ENCODE results near the gene TMEM45A.

TMEM45A gene

DNA sequence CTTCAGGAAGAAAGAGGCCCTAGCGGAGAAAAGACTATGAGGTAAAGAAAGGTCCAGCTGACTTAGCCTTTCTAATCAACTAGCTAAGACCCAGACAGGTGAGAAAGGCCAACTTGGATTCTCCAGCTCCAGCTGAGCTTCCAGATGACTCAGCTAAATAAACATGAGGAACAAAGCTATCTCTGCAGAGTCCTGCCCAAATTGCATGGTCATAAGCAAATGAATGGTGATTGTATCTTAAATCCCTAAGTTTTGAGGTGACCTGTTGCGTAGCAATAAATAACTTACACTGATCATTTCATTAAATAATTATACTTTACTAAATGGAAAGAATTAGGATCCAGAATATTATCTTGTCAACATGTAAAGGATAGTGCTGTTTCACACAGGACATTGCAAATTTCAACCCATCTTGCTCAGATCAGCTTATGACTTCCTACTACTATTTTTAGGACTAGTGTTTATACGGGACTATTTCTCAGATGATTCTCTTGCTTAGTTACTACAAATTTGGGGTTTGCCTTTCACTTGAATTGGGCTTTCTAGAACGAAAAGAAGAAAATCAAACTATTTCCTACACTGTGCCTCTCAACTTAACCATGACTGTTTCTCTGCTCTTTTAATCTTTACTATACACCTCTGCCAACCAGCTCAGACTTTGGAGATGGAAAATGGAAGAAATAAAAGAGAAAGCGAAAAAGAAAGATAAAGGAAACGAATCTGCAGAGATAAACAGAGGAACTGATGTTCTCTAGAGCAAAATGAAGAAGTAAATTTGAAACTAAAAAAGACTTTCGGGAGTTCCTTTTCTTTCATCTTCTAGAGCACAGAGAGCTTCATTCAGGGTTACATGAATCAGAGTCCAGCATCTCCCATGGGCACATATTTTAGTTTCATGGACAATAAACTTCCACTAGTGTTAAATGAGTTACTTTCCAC lies 110.4 kb downstream of the TMEM45A start:
- H3K4me3 ChIP-seq (ENCODE audit: low read depth, low read length) = no peak overlapping the region
- no peak for DNase-seq (ENCODE audit: low read depth)

GRCh38 chr3:100603469-100603868 lies 111.0 kb downstream of the TMEM45A start:
- no peak for DNase-seq (ENCODE audit: low read depth)
- H3K4me3 ChIP-seq (ENCODE audit: low read depth, low read length) = no peak overlapping the region

DNA sequence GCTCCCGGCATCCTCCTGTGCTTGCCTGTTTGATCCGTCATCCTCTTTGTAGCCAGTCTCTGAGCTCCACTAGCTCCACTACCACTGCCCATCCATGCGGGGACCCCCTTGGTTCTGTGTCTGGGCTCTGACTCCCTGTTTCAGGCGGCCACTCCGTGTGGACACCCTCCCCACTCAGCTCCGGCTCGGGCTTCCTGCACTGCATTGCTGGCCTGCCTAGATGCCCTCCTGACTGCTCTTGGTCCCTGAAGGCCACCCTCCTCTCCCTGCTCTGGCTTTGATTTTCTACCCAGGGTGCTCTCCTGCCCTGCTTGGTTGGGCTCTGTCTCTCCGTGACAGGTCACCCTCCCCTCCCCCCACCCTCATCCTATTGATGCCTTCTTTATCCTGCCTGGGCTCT lies 112.9 kb downstream of the TMEM45A start:
- H3K4me3 ChIP-seq (ENCODE audit: low read depth, low read length) = no peak overlapping the region
- DNase-seq (ENCODE audit: low read depth) = no peak

DNA sequence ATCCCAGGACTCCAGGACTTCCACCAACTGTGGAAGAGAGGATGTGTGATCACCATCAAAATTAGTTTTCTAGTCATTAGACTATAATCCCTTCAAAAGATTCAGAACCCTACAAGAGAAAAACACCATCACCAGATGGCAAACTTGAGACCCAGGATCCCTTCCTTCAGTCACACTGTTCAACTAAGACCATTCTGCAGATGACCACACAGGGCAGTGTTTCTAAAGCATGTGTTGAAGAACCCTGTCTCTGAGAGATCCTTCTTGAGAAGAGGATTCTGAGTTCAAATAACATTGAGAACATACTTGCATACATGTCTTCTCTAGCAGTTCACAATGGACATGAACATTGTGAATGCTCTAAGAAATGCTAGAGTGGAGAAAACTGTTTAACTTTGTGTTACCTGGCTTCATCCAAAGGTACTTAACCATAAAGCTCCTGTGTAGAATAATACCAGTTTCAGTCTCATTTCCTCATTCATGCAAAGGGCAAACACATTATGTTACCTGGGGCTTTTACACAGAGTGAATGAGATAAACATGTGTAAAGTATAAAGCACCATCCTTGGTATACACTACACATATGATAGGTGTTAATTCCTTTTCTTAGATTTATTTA lies 114.6 kb downstream of the TMEM45A start:
- no peak overlapping the region for H3K4me3 ChIP-seq (ENCODE audit: low read depth, low read length)

DNA sequence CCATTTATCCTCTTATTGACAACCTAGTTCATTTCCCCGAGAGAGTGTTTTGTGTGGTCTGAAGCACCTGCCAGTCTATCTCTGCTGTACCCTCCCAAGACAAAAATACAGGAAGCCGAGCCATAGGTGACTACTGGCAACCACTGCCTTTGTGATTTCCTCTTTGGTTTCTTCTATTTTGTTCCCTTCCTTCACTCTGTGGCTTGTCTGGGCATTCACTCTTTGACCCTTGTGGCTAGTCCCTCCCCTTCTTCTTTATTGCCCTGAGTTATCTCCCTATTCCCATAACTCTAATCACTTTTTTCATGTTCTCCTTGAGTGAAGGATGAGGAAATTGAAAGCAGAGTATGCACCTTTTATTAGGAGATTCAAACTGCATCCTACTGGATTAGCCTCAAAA lies 116.9 kb downstream of the TMEM45A start, which contains the start of gene ADGRG7:
TSS of gene ADGRG7 (plus strand) at position 297 of the 400 bp plus-strand sequence. CDS start 256 bp downstream, outside the sequence.
- H3K4me3 ChIP-seq (ENCODE audit: low read depth, low read length) = no peak within 1 kb of the TSS
- no peak for DNase-seq (ENCODE audit: low read depth)

More for the DNA sequence above, 114.6 kb downstream of the TMEM45A start:
- no peak for DNase-seq (ENCODE audit: low read depth)

DNA sequence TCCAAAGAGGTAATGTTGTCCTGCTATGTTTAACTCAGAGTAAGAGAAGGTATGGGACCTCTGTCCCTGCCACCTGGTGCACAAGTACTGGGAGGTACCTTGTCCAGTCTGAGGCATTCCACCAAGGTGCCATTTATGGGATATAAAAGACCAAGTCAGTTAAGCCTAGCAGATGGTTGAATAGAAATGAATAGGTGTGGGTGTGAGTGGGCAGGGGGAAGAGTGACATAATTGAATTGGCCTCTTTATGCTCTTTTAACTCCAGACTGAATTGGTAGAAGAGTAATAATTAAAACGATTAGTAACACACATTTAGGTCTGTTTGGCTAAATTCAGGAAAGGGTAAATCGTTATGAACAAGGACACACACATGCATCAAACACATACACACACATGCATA lies 117.5 kb downstream of the TMEM45A start:
- DNase-seq (ENCODE audit: low read depth) = no peak
- H3K4me3 ChIP-seq (ENCODE audit: low read depth, low read length) = no peak overlapping the region

DNA sequence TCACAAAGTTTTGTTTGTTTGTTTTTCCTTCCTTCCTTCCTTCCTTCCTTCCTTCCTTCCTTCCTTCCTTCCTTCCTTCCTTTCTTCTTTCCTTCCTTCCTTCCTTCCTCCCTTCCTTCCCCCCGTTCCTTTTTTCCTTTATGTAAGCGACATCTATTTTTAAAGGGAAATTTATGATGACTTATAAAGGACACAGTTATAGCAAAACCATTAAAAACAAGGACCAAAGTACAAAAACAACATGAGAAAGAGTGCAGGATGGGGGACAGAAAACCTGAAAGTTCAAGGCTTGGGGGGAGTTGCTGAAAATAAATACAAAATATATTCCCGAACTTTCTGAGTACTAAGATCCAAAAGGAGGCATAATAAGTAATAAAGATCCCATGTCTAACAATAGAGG lies 118.8 kb downstream of the TMEM45A start:
- DNase-seq (ENCODE audit: low read depth) = no peak
- H3K4me3 ChIP-seq (ENCODE audit: low read depth, low read length) = no peak overlapping the region

DNA sequence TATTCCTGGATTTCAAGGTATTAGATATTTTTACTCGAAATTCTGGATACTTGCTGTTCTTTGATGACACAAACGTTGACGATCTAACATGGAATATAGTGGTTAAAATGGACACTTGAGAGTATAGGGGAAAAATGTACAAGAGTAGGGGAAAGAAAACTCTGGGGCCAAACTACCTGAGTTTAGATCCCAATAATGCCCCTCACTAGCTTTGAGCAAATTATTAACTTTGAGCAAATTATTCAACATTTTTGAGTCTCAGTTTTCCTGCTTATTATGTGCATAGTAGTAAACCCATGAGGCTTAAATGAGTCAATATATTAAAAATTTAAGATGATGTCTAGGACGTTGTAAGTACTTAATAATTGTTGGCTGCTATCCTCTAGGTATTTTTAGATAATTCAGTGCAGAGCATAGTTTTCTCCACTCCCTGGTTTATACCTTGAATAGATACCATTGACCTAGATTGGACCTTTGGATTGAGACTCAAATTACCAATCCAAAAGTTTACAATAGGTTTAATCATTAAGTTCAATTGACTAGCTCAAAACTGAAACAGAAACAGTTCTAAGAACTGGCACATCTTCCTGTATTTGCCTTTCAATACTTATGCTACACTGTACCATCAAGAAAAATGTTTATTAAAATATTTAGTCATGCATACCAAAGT lies 121.4 kb downstream of the TMEM45A start:
- DNase-seq (ENCODE audit: low read depth) = no peak
- H3K4me3 ChIP-seq (ENCODE audit: low read depth, low read length) = no peak overlapping the region

DNA sequence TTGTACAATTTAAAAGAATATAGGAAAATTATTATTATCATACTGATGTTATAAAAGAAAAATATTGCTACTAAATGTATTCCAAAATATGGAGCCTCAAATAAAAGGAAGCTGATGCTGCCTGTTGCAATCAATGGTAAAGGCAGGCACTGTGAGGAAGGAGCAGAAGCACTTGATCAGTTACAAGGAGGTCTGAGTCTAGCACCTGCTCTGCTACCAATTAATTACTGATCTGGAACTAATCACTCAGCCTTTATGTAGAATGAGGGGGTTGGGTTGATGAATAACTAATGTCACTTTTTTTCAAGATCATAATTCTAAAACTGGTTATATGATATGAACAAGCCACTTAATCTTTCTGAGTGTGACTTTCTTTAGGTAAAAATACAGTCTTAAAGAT lies 122.5 kb downstream of the TMEM45A start:
- no peak overlapping the region for H3K4me3 ChIP-seq (ENCODE audit: low read depth, low read length)
- no peak for DNase-seq (ENCODE audit: low read depth)

DNA sequence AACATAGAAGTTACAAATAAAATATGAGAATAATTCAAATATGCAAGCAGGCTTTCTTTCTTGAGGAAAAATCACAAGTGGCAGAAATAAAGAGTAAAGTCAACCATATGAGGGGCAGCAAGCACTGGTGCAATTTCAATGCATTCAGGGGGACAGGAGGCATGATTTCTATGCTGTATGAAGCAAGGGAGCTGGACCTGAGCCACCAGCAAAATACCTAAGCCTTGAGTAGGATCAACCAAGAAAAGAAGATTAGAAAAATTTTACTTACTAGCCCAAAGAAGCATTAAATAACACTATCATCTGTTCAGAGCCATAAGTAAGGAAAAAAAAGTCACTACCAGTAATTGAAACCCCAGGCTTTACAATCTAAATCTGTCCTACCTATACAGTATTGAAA lies 123.3 kb downstream of the TMEM45A start:
- H3K4me3 ChIP-seq (ENCODE audit: low read depth, low read length) = no peak overlapping the region
- peak; percentile 25 for DNase-seq (ENCODE audit: low read depth)

- no peak overlapping the region for H3K4me3 ChIP-seq (ENCODE audit: low read depth, low read length)
- no peak for DNase-seq (ENCODE audit: low read depth)
These were observed 128.8 kb downstream of the TMEM45A start for GRCh38 chr3:100621251-100621650.

All from skeletal muscle cell (primary cell).